ENCODE results near the gene SMCHD1.

Gene SMCHD1

GRCh38 chr18:2655178-2655953 lies at the start of gene SMCHD1:
SMCHD1 (plus strand) TSS chr18:2655726; CDS start chr18:2656076, 350 bp downstream.
- TF ChIP-seq EZH2 (IDR thresholded peaks at IDR 0.05; ENCODE audit: borderline replicate concordance, low read depth, low read length, severe bottlenecking) (no peak), CTCF (IDR thresholded peaks at IDR 0.05; ENCODE audit: borderline replicate concordance, extremely low read depth, low read length, poor library complexity, severe bottlenecking) (peak; percentile 16)
- ATAC-seq (ENCODE audit: insufficient read depth, low read depth) (peak; percentile 78), DNase-seq (peak; percentile 88)
- Histone ChIP-seq H3K27me3 (ENCODE audit: insufficient read depth, low read length, poor library complexity) (no peaks in the 10 kb centered on the region), H3K4me3 (ENCODE audit: low read depth in 1 of 2, low read length in 2 of 2) (peak within 1 kb of the TSS; percentile 61 to 71), H3K9ac (ENCODE audit: low read depth, low read length) (peak within 1 kb of the TSS; percentile 97), H3K79me2 (ENCODE audit: insufficient read depth, low read length) (peaks cover 48% of the 10 kb centered on the region), H3K36me3 (ENCODE audit: insufficient read depth, low read length) (peaks cover 12% of the 10 kb centered on the region; the same call in 1 of the 2 replicates), H4K20me1 (ENCODE audit: insufficient read depth, low read length) (peaks cover 35% of the 10 kb centered on the region), H3K27ac (ENCODE audit: low read length) (peak within 1 kb of the TSS; percentile 89), H3K4me1 (ENCODE audit: insufficient read depth, low read length) (peaks cover 33% of the 10 kb centered on the region), H3K4me2 (ENCODE audit: insufficient read depth, low read length) (peak within 1 kb of the TSS; percentile 79), H2AFZ (ENCODE audit: low read depth, low read length) (peak within 1 kb of the TSS; percentile 91), H3K9me3 (ENCODE audit: insufficient read depth, low read length, severe bottlenecking) (no peaks in the 10 kb centered on the region)

DNA sequence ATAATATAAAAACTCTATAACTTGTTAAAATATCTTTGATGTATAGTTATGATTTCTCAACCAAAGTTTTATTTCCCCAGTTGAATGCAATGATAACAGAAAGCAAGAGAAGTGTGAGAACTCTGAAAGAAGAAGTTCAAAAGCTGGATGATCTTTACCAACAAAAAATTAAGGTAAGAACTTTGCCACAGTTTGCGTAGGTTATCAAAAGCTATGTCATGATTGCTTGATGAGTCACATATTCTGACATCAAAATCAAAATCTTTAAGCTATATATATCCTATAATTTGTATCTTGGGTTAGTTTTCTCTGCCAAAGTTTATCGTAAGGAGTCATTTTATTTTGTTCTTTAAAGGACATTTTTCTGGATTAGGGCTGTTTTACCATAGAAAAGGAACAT lies 49.2 kb upstream of the SMCHD1 start:
- Histone ChIP-seq H2AFZ (ENCODE audit: low read depth, low read length) (no peak overlapping the region), H3K4me3 (ENCODE audit: low read depth in 1 of 2, low read length in 2 of 2) (no peak overlapping the region), H3K79me2 (ENCODE audit: insufficient read depth, low read length) (peaks cover 12% of the 10 kb centered on the region), H3K4me2 (ENCODE audit: insufficient read depth, low read length) (peak overlapping the region; percentile 64; the same call in 1 of the 2 replicates), H3K9me3 (ENCODE audit: insufficient read depth, low read length, severe bottlenecking) (no peaks in the 10 kb centered on the region), H3K9ac (ENCODE audit: low read depth, low read length) (peak overlapping the region; percentile 46), H3K27ac (ENCODE audit: low read length) (peak overlapping the region; percentile 97), H4K20me1 (ENCODE audit: insufficient read depth, low read length) (no peaks in the 10 kb centered on the region), H3K36me3 (ENCODE audit: insufficient read depth, low read length) (peaks cover 75% of the 10 kb centered on the region), H3K27me3 (ENCODE audit: insufficient read depth, low read length, poor library complexity) (no peaks in the 10 kb centered on the region), H3K4me1 (ENCODE audit: insufficient read depth, low read length) (peaks cover 26% of the 10 kb centered on the region)
- ATAC-seq (ENCODE audit: insufficient read depth, low read depth) (no peak), DNase-seq (no peak)
- no peak for TF ChIP-seq EZH2 (IDR thresholded peaks at IDR 0.05; ENCODE audit: borderline replicate concordance, low read depth, low read length, severe bottlenecking)
- TF ChIP-seq CTCF (IDR thresholded peaks at IDR 0.05; ENCODE audit: borderline replicate concordance, extremely low read depth, low read length, poor library complexity, severe bottlenecking) = no peak

GRCh38 chr18:2609604-2610003 lies 45.9 kb upstream of the SMCHD1 start:
- no peak for ATAC-seq (ENCODE audit: insufficient read depth, low read depth)
- H3K27me3 ChIP-seq (ENCODE audit: insufficient read depth, low read length, poor library complexity) = no peaks in the 10 kb centered on the region

More at GRCh38 chr18:2609604-2610003, 45.9 kb upstream of the SMCHD1 start:
- H3K4me1 ChIP-seq (ENCODE audit: insufficient read depth, low read length) = peaks cover 17% of the 10 kb centered on the region
- no peak overlapping the region for H3K4me2 ChIP-seq (ENCODE audit: insufficient read depth, low read length)
- no peaks in the 10 kb centered on the region for H4K20me1 ChIP-seq (ENCODE audit: insufficient read depth, low read length)
- H2AFZ ChIP-seq (ENCODE audit: low read depth, low read length) = no peak overlapping the region
- H3K36me3 ChIP-seq (ENCODE audit: insufficient read depth, low read length) = peaks cover 74% of the 10 kb centered on the region
- no peaks in the 10 kb centered on the region for H3K9me3 ChIP-seq (ENCODE audit: insufficient read depth, low read length, severe bottlenecking)
- no peak overlapping the region for H3K4me3 ChIP-seq (ENCODE audit: low read depth in 1 of 2, low read length in 2 of 2)
- H3K27ac ChIP-seq (ENCODE audit: low read length) = no peak overlapping the region
- peaks cover 12% of the 10 kb centered on the region for H3K79me2 ChIP-seq (ENCODE audit: insufficient read depth, low read length)
- H3K9ac ChIP-seq (ENCODE audit: low read depth, low read length) = no peak overlapping the region
- TF ChIP-seq EZH2 (IDR thresholded peaks at IDR 0.05; ENCODE audit: borderline replicate concordance, low read depth, low read length, severe bottlenecking) (no peak), CTCF (IDR thresholded peaks at IDR 0.05; ENCODE audit: borderline replicate concordance, extremely low read depth, low read length, poor library complexity, severe bottlenecking) (no peak)
- no peak for DNase-seq

All from DND-41 (cell line).